ENCODE results near the gene FARSB.
"Not testable (repeated sequence)": the region's sequence is repeated elsewhere in the genome, so short reads cannot be mapped to it uniquely, and the experiment has no call there.

FARSB gene

DNA sequence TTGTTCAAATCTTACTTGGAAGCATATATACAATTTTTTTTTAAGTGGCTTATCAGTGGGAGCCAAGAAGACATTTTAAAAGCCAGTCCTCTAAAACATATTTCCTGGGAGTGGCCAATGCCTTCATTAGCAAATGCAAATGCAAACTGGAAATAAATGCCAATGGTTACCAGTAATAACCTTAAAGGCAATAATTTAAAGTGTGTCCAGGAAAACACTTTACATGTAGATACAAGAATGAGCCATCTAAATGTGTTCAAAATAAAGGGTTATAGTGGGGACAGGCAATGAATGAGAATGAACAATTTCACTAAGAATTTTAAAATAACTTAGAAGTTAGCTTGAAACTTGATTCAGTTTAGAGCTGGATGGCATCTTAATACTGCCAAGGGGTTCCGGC is 64.2 kb downstream of the FARSB start:
- H4K20me1 ChIP-seq: 0 out of 2 replicates have a peak, but pooled peaks cover 5% of the 10 kb centered on the region
- peaks cover 6% of the 10 kb centered on the region; the same call in 1 of the 2 replicates for H3K9me3 ChIP-seq
- H3K36me3 ChIP-seq: peaks cover 55% of the 10 kb centered on the region
- H3K4me3 ChIP-seq: no peak overlapping the region
- TF ChIP-seq Cebpa-rat (IDR thresholded peaks at IDR 0.05): no peak
- no peaks in the 10 kb centered on the region for H3K27me3 ChIP-seq
- no peak overlapping the region for H3K9ac ChIP-seq
- no peak overlapping the region for H3K4me2 ChIP-seq
- H3K27ac ChIP-seq: no peak overlapping the region
- H3K4me1 ChIP-seq: no peaks in the 10 kb centered on the region

DNA sequence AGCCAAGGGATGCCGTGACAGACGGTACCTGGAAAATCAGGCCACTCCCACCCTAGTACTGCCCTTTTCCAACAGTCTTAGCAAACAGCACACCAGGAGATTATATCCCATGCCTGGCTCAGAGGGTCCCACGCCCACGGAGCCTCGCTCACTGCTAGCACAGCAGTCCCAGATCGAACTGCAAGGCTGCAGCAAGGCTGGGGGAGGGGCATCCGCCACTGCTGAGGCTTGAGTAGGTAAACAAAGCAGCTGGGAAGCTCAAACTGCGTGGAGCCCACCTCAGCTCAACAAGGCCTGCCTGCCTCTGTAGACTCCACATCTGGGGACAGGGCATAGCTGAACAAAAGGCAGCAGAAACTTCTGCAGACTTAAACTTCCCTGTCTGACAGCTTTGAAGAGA is 71.3 kb downstream of the FARSB start:
- H3K4me3 ChIP-seq, H3K27me3 ChIP-seq, H3K9me3 ChIP-seq, H3K27ac ChIP-seq, H3K4me2 ChIP-seq, H3K4me1 ChIP-seq, H3K9ac ChIP-seq: not testable (repeated sequence)
- Histone ChIP-seq H4K20me1 (peaks cover 34% of the 10 kb centered on the region; the same call in 1 of the 2 replicates), H3K36me3 (peaks cover 44% of the 10 kb centered on the region)

DNA sequence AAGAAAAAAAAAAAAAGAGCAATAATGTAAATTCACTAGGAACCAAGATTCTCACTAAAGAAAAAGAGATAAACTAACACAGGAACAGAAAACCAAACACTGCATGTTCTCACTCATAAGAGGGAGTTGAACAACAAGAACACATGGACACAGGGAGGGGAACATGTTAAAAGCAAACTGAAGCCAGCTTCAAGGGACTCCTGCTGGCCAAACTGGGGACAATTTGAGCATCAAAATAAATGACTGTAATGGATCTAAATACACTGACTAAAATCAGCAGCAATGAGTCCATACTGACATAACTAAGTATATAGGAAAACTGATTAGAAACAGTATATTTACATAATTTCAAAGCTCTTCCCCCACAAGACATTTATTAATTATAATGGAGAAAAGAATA is 73.0 kb downstream of the FARSB start:
- Histone ChIP-seq H4K20me1 (peaks cover 34% of the 10 kb centered on the region; the same call in 1 of the 2 replicates), H3K36me3 (peaks cover 53% of the 10 kb centered on the region), H3K9ac (no peak overlapping the region), H3K9me3 (no peaks in the 10 kb centered on the region), H3K27ac (no peak overlapping the region), H3K4me1 (no peaks in the 10 kb centered on the region), H3K27me3 (no peaks in the 10 kb centered on the region), H3K4me2 (no peak overlapping the region), H3K4me3 (no peak overlapping the region)
- no peak for TF ChIP-seq Cebpa-rat (IDR thresholded peaks at IDR 0.05)

DNA sequence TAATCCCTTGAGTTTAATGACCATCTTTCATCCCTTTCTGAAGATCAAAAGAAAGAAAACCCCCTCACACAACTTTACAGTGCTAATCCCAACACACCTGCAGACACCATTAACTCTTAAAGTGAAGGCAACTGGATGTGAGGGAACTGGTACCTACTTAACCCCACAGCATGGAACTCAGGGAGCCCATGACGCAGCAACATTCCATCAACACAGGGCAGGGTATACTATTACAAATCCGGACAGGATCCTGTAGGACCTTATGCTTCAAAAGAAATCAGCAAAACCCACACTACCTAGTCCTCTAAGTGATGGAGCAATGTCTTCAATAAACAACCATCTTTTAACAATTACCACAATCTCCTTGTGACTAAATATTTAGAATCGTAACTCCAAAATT is 78.6 kb downstream of the FARSB start:
- no peak overlapping the region for H3K27ac ChIP-seq
- no peak for TF ChIP-seq Cebpa-rat (IDR thresholded peaks at IDR 0.05)
- no peaks in the 10 kb centered on the region for H3K4me1 ChIP-seq
- H3K4me3 ChIP-seq: no peak overlapping the region
- H3K9ac ChIP-seq: no peak overlapping the region
- no peak overlapping the region for H3K4me2 ChIP-seq
- peaks cover 49% of the 10 kb centered on the region; the same call in 1 of the 2 replicates for H4K20me1 ChIP-seq
- no peaks in the 10 kb centered on the region for H3K27me3 ChIP-seq
- H3K9me3 ChIP-seq: no peaks in the 10 kb centered on the region
- peaks cover 53% of the 10 kb centered on the region for H3K36me3 ChIP-seq

DNA sequence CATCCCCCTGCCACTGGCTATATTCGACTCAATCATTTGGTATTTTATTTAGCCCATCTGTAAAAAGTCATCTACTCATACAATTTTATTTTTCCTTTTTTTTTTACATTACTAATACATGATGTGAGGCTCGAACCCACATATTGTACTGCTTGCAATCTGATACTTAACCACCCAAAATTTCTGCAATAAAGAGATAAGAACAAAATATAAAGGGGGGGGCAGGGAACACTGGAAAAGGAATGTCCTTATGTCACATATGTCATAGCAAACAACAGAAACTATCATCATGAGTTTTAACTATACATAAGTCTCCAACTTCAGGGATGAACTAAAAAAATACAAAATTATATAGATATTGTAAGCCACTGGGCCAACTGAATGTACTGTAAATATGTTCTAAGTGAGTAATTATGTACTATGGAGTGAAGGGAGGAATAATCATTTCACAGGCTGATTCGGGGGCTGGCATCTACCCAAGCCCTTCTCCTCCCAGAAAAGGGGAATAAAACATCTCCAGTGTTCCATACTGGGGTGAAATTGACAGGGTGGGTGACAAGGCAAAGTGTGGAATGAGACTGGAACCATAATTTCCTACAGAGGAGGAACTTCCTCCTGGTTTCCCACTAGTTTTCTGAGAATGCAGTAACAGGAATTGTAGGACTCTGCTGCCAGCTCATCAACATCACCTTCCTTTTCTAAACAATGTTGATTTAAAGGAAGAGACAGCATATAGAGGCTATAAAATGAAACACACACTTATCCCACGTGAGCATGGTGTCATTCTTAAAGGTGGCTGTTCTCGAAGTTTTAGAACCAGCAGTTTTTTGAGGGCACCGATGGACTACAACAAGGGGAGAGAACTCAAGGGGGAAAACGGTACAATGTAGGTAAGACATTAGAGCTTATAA is 79.5 kb downstream of the FARSB start:
- Histone ChIP-seq H3K4me2 (no peak overlapping the region), H4K20me1 (peaks cover 40% of the 10 kb centered on the region; the same call in 1 of the 2 replicates), H3K4me3 (no peak overlapping the region), H3K4me1 (no peaks in the 10 kb centered on the region), H3K27me3 (no peaks in the 10 kb centered on the region), H3K9me3 (no peaks in the 10 kb centered on the region), H3K36me3 (peaks cover 55% of the 10 kb centered on the region), H3K9ac (no peak overlapping the region), H3K27ac (no peak overlapping the region)
- TF ChIP-seq Cebpa-rat (IDR thresholded peaks at IDR 0.05): no peak

DNA sequence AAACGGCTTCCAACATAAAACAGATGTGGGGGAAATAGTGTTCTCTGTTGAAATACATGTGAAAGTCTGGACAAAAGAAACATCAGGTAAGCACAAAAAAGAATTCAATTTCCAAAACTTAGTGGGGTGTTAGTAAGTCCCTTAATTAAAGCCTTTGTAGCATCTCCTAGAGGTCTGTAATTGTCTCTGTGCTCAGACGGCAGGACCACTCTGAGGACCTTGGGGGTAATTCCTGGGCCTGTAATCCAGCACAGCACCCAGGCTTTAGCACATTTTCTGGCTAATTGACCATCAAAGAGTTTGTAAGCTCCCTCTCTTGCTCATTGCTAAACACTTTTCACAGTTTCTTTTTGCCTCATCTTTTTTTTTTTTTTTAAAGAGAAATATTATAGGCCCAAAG is 80.3 kb downstream of the FARSB start:
- Histone ChIP-seq H3K36me3 (peaks cover 63% of the 10 kb centered on the region), H3K9ac (no peak overlapping the region), H3K4me2 (no peak overlapping the region), H3K27me3 (no peaks in the 10 kb centered on the region), H3K9me3 (no peaks in the 10 kb centered on the region), H3K4me1 (no peaks in the 10 kb centered on the region), H4K20me1 (peaks cover 32% of the 10 kb centered on the region; the same call in 1 of the 2 replicates), H3K27ac (no peak overlapping the region), H3K4me3 (no peak overlapping the region)
- TF ChIP-seq Cebpa-rat (IDR thresholded peaks at IDR 0.05): no peak

DNA sequence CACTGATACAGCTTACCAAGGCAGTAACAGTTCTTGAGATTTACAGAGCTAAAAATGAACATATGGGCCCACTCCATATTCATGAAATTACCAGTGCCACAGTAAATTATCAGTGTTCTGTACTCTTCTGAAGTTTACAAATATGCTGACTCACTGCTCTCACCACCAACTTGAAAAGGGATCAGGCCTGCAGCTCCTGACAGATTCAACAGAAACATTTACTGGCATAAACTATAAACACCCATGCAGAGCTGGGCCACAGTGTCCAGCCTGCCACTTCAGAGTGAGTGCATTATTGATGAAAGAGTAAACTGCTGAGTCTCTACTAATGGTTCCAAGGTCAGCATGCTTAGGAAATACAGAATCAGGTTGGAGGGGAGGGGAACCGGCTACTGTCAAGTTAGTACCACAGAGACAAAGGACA is 83.1 kb downstream of the FARSB start:
- Histone ChIP-seq H3K27ac (no peak overlapping the region), H3K4me1 (no peaks in the 10 kb centered on the region), H3K9ac (no peak overlapping the region), H3K27me3 (no peaks in the 10 kb centered on the region), H4K20me1 (peaks cover 22% of the 10 kb centered on the region; the same call in 1 of the 2 replicates), H3K4me3 (no peak overlapping the region), H3K9me3 (no peaks in the 10 kb centered on the region), H3K36me3 (peaks cover 75% of the 10 kb centered on the region), H3K4me2 (no peak overlapping the region)
- no peak for TF ChIP-seq Cebpa-rat (IDR thresholded peaks at IDR 0.05)

DNA sequence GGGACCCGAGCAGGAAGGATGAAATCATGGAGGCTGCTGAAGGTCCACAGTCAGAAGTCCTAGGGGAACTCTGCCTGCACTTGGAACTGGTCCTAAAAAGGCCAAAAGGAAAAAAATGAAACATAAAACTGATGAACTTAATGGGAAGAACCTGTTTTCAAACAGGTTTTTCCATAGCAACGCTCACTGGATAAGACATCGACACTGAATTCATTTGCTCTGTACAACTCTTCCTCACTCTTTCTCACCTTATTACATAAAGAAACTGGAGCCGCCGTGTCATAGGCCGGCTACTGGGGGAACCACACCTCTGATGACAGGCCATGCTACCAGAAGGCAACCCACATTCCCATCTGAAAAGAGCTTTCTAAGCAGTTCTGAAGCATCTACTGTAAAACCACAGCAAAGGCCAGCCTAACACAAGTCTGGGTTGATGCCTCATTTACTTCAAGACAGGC is 83.6 kb downstream of the FARSB start:
- TF ChIP-seq Cebpa-rat (IDR thresholded peaks at IDR 0.05): no peak
- Histone ChIP-seq H3K36me3 (peaks cover 77% of the 10 kb centered on the region), H3K4me1 (no peaks in the 10 kb centered on the region), H3K27ac (no peak overlapping the region), H3K4me3 (no peak overlapping the region), H3K4me2 (no peak overlapping the region), H3K9me3 (no peaks in the 10 kb centered on the region), H3K9ac (no peak overlapping the region), H3K27me3 (no peaks in the 10 kb centered on the region), H4K20me1 (peaks cover 22% of the 10 kb centered on the region; the same call in 1 of the 2 replicates)

DNA sequence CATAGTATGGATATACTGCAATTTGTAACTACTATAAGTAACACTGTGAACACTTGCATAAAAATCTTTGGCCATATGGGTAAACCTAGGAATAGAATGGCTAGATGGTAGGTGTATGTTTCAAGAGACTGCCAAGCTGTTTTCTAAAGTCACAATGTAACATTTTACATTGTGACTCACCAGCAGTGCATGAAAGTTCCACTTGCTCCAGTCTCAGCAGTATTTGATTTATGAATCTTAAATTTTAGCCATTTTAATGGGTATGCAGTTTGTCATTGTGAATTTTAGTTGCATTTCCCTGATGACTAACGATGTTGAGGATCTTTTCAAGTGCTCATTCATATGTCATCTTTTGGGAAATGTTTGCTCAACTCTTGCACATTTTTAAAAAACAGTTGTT is 86.1 kb downstream of the FARSB start:
- H3K36me3 ChIP-seq: peaks cover 80% of the 10 kb centered on the region
- no peak overlapping the region for H3K9ac ChIP-seq
- H3K9me3 ChIP-seq: no peaks in the 10 kb centered on the region
- H3K4me1 ChIP-seq: no peaks in the 10 kb centered on the region
- no peak for TF ChIP-seq Cebpa-rat (IDR thresholded peaks at IDR 0.05)
- H4K20me1 ChIP-seq: peaks cover 19% of the 10 kb centered on the region; the same call in 1 of the 2 replicates
- H3K27me3 ChIP-seq: no peaks in the 10 kb centered on the region
- H3K4me3 ChIP-seq: no peak overlapping the region
- no peak overlapping the region for H3K27ac ChIP-seq
- H3K4me2 ChIP-seq: no peak overlapping the region

DNA sequence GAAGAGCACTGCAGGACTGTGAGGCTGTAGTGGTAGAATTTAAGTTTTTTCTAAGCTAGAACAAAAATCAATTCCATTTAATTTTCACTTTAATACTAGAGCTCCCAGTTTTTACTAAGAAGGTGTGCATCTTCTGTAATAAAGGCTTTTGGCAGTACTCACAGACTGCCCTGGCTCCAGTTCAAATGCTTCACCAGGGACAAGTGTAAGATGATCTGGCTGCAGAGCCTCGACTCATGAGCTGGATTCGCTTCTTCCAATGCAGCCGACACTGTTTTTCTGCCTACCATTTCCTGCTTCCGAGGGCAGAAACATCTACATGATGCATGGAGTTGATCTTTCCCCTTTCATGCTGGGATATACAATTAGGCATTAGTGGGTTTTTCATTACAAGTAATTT is 87.0 kb downstream of the FARSB start:
- Histone ChIP-seq H3K27ac (no peak overlapping the region), H4K20me1 (peaks cover 12% of the 10 kb centered on the region; the same call in 1 of the 2 replicates), H3K36me3 (peaks cover 73% of the 10 kb centered on the region)

More for the DNA sequence above, 87.0 kb downstream of the FARSB start:
- Histone ChIP-seq H3K4me2 (no peak overlapping the region), H3K4me3 (no peak overlapping the region), H3K9me3 (no peaks in the 10 kb centered on the region), H3K27me3 (no peaks in the 10 kb centered on the region), H3K9ac (no peak overlapping the region), H3K4me1 (no peaks in the 10 kb centered on the region)
- no peak for TF ChIP-seq Cebpa-rat (IDR thresholded peaks at IDR 0.05)
